Measurements from ENCODE around the gene ZBTB42. TPM values are rescaled to one million over a fixed set of nuclear protein-coding genes. Genes with fewer than 3 reads are reported as not detected.
A peak's percentile ranks its signal among the peaks of the same experiment; 100 is the strongest.
"Not testable (repeated sequence)": the region's sequence is repeated elsewhere in the genome, so short reads cannot be mapped to it uniquely, and the experiment has no call there.

Gene ZBTB42
- total RNA-seq, 2 donors from 2014 or later = 1.3 to 3.0 TPM

DNA sequence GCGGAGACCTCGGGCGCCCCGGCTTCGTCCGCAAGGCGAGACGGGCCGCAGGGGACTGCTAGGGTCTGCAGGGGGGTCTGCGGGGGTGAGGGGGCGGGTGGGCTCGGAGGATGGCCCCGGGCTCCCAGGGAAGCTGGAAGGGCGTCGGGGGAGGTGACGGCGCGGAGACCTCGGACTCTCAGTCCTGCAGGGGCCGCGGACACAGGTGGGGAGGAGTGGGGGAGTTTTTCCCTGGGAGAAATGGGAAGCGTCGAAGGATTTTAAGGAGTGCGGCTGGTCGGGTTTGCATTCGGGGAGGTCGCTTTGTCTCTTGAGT is 25.9 kb downstream of the ZBTB42 start:
- Mint-ChIP-seq H3K27me3 (peaks cover 12 to 19% of the 10 kb centered on the region in 2 donors), H3K4me1 (ENCODE audit: low read depth in 2 of 2) (peaks cover 19 to 23% of the 10 kb centered on the region in 2 donors)
- DNase-seq (ENCODE audit: low spot score) = no peak

DNA sequence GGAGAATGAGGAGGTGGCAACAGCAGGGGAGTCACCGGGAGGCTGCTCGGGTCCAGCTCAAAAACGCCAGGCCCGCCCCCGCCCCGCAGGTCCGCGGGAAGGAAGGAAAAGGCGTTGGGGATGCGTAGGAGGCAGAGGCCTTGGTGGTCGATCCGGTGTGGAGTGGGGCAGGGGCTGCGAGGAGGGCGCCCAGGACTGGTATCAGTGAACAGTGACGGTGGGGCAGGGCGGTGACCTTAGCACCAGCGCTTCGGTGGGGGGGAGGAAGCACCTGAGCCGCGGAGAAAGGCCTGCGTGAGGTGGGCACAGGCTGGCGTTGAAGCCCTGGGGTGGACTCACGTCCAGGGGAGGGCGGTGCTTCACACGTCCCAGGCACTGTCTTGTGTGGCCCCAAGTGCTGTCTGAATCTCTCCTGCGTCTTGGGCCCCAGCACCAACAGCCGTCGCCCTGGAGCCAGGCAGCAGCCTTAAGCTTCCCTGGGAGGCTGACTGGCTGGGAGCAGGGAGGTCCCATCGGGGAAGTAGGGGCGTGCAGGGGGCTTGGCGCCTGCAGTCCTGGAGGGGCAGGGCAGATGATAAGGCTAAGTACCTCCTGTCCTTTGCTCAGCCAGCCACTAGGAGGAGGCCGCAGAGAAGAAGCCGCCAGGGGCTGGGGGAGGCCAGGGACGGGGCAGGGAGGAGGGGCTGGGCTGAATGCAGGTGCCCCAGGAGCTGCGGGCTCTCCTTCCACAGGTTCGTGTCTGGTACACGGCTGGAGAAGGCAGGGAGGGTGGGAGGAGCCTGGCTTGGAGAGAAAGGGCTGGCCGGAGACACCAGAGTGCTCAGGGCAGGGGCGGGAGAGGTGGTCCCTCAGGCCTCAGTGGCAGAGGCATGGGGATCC is 26.5 kb downstream of the ZBTB42 start:
- peaks cover 12 to 19% of the 10 kb centered on the region in 2 donors for H3K27me3 Mint-ChIP-seq
- peak; percentile 50 to 65 for ATAC-seq
- H3K36me3 Mint-ChIP-seq = peaks cover 6% of the 10 kb centered on the region

More for the DNA sequence above, 25.9 kb downstream of the ZBTB42 start:
- Mint-ChIP-seq H3K9me3 (peaks cover 7% of the 10 kb centered on the region), H3K36me3 (peaks cover 6% of the 10 kb centered on the region), H3K27ac (no peak overlapping the region), H3K4me3 (peak overlapping the region; percentile 79)
- no peak for ATAC-seq

DNA sequence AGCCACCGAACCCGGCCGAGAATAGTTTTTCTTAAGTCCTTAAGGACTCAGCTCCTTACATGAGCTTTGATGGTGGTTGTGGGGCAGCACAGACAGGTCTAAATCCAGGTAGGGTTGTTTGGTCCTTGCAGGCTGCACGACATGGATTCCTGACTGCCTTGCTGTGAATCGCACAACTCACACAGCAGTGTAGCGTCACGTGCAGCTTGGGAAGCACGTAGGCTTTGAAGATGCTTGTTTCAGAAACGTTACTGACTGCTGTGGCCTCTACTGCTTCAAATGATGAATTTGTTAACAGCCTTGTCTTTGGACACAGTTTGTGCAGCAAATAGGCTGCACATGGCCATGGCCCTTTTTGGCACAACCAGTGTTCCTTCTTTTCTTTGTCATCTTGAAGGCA is 29.9 kb downstream of the ZBTB42 start:
- Mint-ChIP-seq H3K27me3 (peaks cover 0 to 1% of the 10 kb centered on the region in 2 donors), H3K4me3 (no peak overlapping the region), H3K27ac (no peak overlapping the region), H3K36me3 (no peaks in the 10 kb centered on the region), H3K9me3 (no peaks in the 10 kb centered on the region), H3K4me1 (ENCODE audit: low read depth in 2 of 2) (peaks cover 9 to 10% of the 10 kb centered on the region in 2 donors)
- DNase-seq (ENCODE audit: low spot score) (no peak), ATAC-seq (no peak)

More for the DNA sequence above, 26.5 kb downstream of the ZBTB42 start:
- Mint-ChIP-seq H3K27ac (no peak overlapping the region), H3K9me3 (peaks cover 7% of the 10 kb centered on the region), H3K4me1 (ENCODE audit: low read depth in 2 of 2) (peaks cover 19 to 23% of the 10 kb centered on the region in 2 donors), H3K4me3 (peak overlapping the region; percentile 79)
- no peak for DNase-seq (ENCODE audit: low spot score)

DNA sequence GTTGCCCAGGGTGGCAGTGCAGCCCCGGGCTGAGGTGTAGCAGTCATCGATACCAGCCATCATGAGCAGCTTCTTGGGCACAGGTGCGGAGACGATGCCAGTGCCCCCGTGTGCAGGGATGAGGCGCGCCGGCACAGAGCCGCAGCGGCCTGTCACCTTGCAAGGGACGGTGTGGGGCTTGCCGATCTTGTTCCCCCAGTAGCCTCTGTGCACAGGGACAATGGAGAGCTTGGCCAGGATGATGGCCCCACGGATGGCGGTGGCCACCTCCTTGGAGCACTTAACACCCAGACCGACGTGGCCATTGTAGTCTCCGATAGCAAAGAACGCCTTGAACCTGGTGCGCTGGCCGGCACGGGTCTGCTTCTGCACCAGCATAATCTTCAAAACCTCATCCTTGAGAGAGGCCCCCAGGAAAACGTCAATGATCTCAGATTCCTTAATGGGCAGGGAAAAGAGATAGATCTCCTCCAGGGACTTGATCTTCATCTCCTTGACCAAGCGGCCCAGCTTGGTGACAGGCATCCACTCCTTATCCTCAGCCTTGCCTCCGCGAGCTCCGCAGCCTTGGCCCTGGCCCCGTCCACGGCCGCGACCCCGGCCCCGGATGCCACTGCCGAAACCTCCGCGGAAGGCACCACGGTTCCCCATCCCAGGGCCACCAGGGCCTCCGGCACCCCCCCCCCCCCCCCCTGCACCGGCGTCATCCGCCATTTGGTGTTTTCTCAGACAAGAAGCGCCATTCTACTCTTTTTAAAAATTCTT is 35.5 kb downstream of the ZBTB42 start:
- ATAC-seq; H3K9me3 Mint-ChIP-seq; H3K4me1 Mint-ChIP-seq (ENCODE audit: low read depth in 2 of 2); H3K36me3 Mint-ChIP-seq; H3K4me3 Mint-ChIP-seq; DNase-seq (ENCODE audit: low spot score); H3K27ac Mint-ChIP-seq: not testable (repeated sequence)
- H3K27me3 Mint-ChIP-seq = peaks cover 11 to 25% of the 10 kb centered on the region in 2 donors

DNA sequence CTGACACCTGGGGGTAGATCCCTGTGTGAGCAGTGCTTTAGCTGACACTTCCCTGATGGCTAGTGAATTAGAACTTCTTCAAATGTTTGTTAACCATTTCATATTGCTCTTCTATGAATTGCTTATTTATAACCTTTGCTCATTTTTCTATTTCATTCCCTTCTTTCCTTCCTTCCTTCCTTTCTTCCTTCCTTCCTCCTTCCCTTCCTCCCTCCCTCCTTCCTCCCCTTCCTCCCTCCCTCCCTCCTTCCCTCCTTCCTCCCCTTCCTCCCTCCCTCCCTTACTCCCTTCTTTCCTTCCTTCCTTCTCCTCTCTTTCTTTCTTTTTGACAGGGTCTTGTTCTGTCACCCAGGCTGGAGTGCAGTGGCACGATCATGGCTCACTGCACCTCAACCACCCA is 40.8 kb downstream of the ZBTB42 start:
- no peaks in the 10 kb centered on the region for H3K4me1 Mint-ChIP-seq (ENCODE audit: low read depth in 2 of 2)
- no peaks in the 10 kb centered on the region for H3K9me3 Mint-ChIP-seq
- no peaks in the 10 kb centered on the region for H3K36me3 Mint-ChIP-seq
- DNase-seq (ENCODE audit: low spot score) (no peak), ATAC-seq (no peak)
- peaks cover 47 to 68% of the 10 kb centered on the region in 2 donors for H3K27me3 Mint-ChIP-seq
- no peak overlapping the region for H3K4me3 Mint-ChIP-seq
- H3K27ac Mint-ChIP-seq = no peak overlapping the region

DNA sequence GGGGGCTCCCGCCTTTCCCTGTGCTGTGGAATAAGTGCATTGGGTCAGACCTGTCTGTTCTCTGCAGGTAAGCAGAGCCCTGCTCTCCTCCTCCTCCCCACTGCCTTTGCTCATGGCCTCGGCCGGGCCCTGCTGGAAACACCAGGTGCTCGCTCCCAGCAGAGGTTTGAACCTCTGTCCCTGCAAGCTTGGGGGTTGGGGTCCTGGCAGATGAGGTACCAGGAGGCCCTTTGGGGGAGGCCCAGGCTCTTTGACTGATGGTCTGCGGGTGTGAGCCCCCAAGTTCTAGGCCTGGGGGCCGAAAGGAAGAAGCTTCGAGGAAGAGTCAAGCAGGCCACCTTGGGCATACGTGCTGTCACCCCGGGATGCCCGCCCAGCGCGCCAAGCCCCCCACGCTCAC is 42.1 kb downstream of the ZBTB42 start:
- Mint-ChIP-seq H3K9me3 (no peaks in the 10 kb centered on the region), H3K27me3 (peaks cover 49 to 73% of the 10 kb centered on the region in 2 donors), H3K36me3 (no peaks in the 10 kb centered on the region), H3K4me3 (no peak overlapping the region), H3K27ac (no peak overlapping the region), H3K4me1 (ENCODE audit: low read depth in 2 of 2) (no peaks in the 10 kb centered on the region)
- ATAC-seq (no peak), DNase-seq (ENCODE audit: low spot score) (no peak)

DNA sequence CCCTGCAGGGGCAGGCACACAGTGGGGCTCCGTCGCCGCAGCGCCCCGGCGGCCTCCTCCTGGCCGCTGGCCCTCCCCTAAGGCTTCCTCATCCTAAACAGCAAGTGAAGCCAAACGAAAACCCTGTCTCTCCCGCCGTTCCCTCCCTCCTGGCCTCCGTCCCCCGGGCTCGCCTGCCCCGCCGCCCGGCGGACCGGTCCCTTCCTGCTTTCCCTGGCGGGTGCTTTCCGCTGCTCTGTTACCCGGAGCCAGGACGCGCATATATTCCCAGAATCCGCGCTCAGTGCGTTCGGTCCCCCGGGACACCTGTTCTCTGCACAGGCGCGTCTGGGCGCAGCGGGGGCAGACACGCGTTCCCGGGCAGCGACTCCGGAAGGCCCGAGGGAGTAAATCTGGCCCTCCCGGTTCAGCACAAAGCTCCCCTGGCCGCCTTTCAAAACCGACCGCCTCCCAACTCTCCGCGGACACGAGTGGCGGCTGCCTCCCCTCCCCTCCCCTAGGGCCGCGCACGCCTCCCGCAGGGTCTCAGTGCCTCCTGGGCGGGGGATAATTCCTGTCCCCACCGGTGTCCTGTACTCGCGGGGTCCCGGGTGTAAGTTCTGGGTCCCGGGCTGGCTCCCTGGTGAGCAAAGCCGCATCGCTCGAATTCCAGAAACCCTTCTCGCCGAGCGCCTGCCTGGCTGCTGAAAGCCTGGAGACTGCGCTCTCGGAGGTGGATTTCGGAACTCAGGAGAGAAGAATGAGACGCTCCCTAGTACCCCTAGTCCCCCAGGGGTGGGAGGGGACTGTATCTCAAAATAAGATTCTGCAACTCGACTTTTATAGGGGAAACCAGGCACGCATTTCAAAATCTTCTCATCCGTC is 42.8 kb downstream of the ZBTB42 start:
- peaks cover 49 to 69% of the 10 kb centered on the region in 2 donors for H3K27me3 Mint-ChIP-seq
- ATAC-seq (no peak), DNase-seq (ENCODE audit: low spot score) (no peak)
- no peak overlapping the region for H3K27ac Mint-ChIP-seq
- no peak overlapping the region for H3K4me3 Mint-ChIP-seq
- H3K4me1 Mint-ChIP-seq (ENCODE audit: low read depth in 2 of 2) = no peaks in the 10 kb centered on the region
- no peaks in the 10 kb centered on the region for H3K9me3 Mint-ChIP-seq
- H3K36me3 Mint-ChIP-seq = no peaks in the 10 kb centered on the region

DNA sequence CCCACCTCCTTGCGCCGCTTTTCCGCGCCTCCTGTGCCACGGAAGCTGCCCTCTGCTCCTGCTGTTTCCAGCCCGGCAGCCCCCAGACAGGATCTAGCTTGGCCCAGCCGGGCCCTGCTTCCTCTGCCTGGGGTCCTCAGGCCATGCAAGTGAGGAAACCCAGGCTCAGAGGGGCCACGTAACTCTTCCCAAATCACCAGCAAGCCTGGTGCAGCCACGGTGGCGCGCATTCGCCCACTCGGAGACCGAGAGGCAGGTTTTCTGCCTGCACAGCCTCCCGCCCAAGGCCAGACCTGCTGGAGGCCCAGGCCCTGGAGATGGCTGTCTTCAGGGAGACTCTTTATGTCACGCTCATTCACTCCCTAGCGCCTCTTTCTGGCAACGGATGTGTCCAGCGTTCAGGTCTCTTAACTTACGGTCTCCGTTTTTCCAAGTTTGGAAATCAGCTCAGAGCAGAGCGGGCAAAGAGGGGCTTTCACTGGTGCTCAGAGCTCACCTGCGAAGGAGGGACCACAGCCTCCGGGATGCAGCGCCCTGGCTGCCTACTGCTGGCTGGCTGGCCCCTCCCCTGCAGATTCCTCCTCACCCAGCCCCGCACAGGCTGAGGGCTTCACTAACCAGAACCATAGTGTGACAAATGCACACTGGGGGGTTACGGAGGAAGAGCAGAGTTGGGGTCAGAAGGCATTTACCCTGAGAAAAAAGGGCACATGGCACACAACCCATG is 43.6 kb downstream of the ZBTB42 start:
- Mint-ChIP-seq H3K4me1 (ENCODE audit: low read depth in 2 of 2) (no peaks in the 10 kb centered on the region), H3K36me3 (no peaks in the 10 kb centered on the region), H3K9me3 (no peaks in the 10 kb centered on the region), H3K27me3 (peaks cover 43 to 61% of the 10 kb centered on the region in 2 donors), H3K4me3 (no peak overlapping the region), H3K27ac (no peak overlapping the region)
- no peak for DNase-seq (ENCODE audit: low spot score)
- no peak for ATAC-seq

DNA sequence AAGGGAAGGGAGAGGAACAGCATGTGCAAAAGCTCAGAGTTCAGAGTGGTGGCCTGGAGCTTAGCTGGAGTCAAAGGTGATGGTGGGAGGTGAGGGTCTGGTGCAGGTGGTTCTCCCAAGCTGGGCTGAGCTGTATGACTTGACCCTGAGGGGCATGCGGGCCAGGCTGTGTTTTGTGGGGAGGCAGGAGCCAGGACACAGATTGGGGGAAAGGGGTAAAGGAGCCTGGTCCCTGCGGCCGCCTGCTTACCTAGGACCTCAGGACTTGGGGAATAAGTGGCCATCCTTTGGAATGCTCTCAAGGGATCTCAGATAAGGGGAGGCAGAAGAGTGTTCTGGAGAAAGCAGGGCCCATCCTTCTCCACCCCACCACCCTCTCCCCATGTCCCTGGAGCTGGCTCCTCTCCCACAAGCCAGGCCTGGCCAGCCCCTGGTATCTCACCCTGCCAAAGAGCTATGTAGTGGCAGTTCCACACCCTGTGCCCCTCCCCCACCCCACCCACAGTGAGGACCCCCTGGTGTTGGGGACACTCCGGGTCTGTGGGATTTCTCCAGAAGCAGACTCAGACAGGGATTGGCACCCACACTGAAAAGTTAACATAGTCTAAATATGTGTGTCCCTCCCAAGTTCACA is 44.2 kb downstream of the ZBTB42 start:
- ATAC-seq (no peak), DNase-seq (ENCODE audit: low spot score) (no peak)
- Mint-ChIP-seq H3K4me1 (ENCODE audit: low read depth in 2 of 2) (no peaks in the 10 kb centered on the region), H3K27ac (no peak overlapping the region), H3K27me3 (peaks cover 43 to 59% of the 10 kb centered on the region in 2 donors), H3K36me3 (no peaks in the 10 kb centered on the region), H3K4me3 (no peak overlapping the region), H3K9me3 (no peaks in the 10 kb centered on the region)

DNA sequence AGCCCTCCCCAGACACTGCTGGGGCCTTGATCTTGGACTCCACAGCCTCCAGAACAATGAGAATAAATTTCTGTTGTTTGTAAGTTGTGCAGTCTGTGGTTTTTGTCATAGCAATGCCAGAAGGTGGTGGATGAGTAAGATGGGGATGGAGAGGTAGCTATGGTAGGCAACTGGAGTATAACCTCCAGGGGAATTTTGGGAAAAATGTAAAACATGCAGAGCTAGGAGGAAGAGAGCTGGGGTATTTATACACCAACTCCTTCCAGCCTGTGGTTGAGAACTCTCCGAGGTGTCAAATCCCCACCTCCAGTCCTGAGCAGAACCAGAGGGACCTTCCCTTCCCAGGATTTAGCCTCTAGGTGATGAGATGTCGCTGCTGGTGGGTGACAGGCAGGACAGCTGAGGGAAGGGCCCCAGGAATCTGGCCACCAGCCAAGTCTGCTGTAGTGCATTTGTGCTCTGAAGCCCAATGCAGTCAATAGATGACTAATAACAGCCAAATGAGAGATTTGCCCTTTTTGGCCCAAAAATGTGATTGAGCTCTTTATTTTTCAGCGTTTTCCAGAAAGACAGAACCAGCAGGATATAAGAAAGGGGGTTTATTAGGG is 45.0 kb downstream of the ZBTB42 start:
- Mint-ChIP-seq H3K27me3 (peaks cover 40 to 52% of the 10 kb centered on the region in 2 donors), H3K36me3 (no peaks in the 10 kb centered on the region), H3K9me3 (no peaks in the 10 kb centered on the region), H3K27ac (no peak overlapping the region), H3K4me3 (no peak overlapping the region), H3K4me1 (ENCODE audit: low read depth in 2 of 2) (no peaks in the 10 kb centered on the region)
- DNase-seq (ENCODE audit: low spot score) = no peak
- ATAC-seq = no peak

DNA sequence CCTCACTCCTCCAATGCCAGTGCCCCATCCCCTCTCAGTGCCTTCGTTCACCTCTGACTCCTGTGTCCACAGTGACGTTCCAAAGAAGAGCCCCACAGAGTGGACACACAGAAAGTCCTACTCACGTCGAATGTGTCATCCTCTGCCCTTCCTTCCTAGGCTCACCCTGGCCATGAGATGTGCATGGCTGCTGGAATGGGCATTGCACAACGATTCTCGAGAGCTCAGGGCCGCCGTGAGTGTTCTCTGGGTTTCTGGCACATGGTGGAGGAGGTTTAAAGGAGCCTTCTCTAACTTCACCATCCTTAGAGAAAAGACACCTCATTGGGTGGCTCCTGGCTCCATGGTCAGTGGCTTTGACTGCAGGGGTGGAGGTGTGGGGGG is 51.4 kb downstream of the ZBTB42 start:
- Mint-ChIP-seq H3K36me3 (no peaks in the 10 kb centered on the region), H3K9me3 (no peaks in the 10 kb centered on the region), H3K4me3 (no peak overlapping the region), H3K27me3 (peaks cover 7 to 10% of the 10 kb centered on the region in 2 donors), H3K4me1 (ENCODE audit: low read depth in 2 of 2) (no peaks in the 10 kb centered on the region), H3K27ac (no peak overlapping the region)
- ATAC-seq = no peak
- DNase-seq (ENCODE audit: low spot score) = no peak
